Epidermal melanocyte (primary cell): ENCODE measurements around the gene CBX6.
A peak's percentile ranks its signal among the peaks of the same experiment; 100 is the strongest.

Source experiments
- DNase-seq: peaks from one replicate; pipeline ENCODE4 v3.0.0; 2011; ENCODE audit warnings: low spot score; ENCODE audit not compliant: insufficient read length

The CBX6 gene

DNA sequence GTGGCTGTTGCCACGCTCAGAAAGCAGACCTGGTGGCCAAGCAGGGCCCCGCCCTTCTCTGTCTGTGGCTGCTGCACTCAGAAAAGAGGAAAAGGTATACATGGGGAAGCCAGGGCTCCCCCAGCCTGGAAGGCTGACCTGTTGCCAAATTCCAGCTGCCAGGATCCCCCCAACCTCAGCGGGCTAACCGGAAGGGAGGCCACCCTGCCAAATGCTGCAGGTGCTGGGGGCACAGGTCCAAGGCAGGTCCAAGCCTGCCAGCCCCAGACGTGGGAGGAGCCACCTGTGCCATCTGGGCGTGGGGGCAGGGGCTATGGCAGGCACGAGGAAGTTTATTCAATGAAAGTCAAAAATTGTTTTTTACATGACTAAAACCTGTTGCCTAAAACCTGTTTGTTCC is 30.8 kb downstream of the CBX6 start:
- no peak for DNase-seq

- DNase-seq: no peak
Observed at GRCh38 chr22:38840129-38840528, 31.9 kb downstream of the CBX6 start.

GRCh38 chr22:38839686-38840085 is 32.3 kb downstream of the CBX6 start:
- no peak for DNase-seq

DNA sequence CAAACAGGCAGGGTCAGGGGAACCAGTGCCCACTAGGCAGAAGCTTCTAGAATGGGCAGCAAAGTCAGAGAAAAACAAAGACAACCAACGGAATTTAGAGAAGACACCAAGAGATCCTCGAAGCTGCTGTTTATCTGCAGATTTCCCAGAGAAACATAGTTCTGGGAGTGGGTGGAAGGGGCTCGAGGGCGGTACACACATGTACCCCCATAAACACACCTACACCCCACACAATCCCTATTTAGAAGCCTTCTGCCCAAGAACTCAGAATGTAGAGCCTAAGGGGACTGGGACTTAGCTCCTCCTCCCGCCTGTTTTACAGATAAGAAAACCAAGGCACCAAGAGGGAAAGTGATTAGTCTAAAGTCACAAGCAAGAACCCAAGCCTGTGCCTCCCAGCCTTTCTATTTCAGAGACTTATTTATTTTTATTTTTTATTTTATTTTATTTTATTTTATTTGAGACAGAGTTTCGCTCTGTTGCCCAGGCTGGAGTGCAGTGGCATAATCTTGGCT is 34.5 kb downstream of the CBX6 start:
- no peak for DNase-seq

DNA sequence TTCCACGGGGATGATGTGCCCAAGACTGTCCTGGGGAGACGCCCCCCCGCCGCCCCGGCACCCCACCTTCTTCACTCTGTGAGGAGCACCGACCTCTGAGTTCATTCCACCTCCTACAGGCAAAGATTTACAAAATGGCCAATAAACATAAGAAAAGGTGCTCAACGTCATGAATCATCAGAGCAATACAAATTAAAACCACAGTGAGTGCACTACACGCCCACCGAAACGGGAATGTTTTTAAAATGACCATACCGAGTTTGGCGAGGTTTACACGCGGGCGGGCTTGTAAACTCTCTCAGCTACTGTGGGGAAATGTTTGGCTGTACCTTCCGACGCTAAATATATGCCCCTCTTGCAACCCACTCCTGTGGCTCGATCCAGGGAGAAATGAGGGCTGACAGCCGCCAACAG is 36.1 kb downstream of the CBX6 start:
- DNase-seq: no peak

- no peak for DNase-seq
Observed at GRCh38 chr22:38834991-38835390, 37.0 kb downstream of the CBX6 start.

GRCh38 chr22:38834215-38834953 is 37.6 kb downstream of the CBX6 start:
- DNase-seq: no peak

DNA sequence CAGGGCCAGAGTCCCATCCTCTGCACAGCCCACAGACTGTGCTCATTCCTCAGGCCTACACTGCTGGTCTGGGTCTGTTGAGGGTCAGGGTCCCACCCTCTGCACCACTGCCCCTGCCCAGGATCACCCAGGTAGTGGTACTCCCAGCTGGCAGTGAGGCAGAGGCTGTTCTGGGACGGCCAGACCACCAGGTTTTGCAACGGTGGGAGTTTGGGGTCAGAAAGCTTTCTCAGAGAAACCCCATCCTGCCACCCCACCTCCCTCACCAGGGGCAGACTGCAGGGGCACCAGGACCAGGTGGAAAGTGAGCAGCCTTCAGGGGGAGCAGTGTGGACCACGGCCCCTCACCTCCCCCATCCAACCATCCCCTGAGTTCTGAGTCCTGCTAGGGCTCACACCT is 39.0 kb downstream of the CBX6 start:
- no peak for DNase-seq

- no peak for DNase-seq
Observed at GRCh38 chr22:38832005-38832978, 39.7 kb downstream of the CBX6 start.

DNA sequence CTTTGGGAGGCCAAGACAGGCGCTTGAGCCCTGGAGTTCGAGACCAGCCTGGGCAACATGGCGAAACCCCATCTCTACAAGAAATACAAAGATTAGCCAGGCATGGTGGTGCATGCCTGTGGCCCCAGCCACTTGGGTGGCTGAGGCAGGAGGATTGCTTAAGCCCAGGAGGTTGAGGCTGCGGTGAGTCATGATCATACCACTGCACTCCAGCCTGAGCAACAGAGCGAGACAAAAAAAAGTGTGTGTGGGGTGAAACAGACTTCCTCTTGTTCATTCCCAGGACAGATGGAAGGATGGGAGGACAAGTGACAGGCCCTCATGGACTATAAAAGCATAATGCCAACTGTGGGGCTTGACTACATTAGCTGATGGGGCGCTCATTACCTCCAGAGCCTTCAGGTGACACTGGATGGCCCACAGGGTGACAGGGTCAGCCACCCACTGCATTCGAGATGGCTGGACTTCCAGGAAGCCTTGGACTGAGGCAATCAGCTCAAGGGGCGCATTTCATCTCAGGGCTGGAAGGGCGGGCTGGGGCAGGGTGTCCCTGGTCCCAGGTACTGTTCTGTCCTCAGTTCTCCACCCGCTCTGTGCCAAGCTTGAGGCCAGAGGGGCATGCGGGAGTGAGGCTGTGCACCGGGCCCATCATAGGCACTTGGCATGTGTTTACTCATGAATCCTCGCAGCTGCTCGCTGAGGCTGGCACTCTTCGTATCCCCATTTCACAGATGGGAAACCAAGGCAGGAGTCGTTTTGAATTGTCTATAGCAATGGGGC is 40.7 kb downstream of the CBX6 start:
- DNase-seq: no peak

DNA sequence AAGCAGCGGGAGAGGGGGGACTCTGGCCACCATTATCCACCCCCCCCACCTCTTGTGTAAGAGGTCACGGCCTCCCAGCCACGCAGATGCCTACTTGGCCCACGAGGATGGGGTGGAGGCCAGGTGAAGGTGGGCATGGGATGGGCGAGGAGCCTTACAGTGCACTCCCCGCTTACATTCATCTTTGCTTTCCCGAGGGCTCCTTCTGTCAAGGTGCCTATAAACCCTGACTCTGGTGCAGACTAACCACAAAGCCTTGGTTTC is 41.2 kb downstream of the CBX6 start:
- no peak for DNase-seq

GRCh38 chr22:38830026-38830844 is 41.8 kb downstream of the CBX6 start:
- no peak for DNase-seq

GRCh38 chr22:38829485-38829884 is 42.5 kb downstream of the CBX6 start:
- no peak for DNase-seq

DNA sequence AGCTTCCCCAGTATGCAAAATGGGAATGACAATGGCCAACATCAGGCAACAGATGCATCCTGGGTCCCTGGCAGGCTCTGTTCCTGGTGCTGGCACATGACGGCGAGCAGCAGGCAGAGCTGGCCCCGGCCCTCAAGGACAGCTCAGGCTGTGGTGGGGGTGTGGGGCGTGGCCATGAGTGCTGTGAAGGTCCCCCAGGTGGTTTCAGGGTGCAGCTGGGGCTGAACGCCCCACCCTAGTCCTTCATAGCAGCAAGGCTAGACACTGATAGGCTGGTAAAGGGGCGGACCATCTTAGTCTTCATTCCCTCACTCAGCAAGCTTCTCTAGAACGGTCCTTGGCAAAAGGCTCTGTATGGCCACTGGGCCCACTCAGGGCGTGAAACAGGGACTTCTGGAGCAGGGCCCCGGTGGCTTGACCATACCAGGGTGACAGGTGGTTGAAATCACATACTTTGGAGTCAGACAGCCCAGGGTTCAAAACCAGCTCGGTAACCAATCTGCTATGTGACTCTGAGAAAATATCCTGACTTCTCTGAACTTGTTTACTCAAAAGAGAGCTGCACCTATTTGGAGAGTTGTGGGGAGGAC is 43.3 kb downstream of the CBX6 start:
- DNase-seq: no peak

- DNase-seq: no peak
Observed at GRCh38 chr22:38828191-38828590, 43.8 kb downstream of the CBX6 start.

DNA sequence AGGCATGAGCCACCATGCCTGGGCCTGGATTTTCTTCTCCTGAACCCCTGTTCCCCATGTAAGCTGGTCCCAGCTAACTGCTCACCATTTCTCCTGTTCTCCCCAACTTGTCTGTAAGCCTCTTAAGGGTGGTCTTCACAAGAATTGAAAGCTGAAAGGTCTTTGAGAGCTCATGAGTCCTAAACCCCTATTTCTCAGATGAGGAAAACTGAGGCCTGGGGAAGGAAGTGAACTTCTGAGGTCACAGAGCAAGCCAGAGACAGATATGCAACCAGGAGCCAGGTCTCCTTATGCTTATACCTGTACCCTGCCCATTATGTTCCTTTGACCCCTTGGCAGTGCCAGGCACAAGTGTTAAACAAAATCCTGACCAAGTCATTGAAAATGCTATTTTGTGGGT is 44.5 kb downstream of the CBX6 start:
- DNase-seq: no peak

- no peak for DNase-seq
Observed at GRCh38 chr22:38826801-38827200, 45.2 kb downstream of the CBX6 start.

GRCh38 chr22:38826386-38826785 is 45.6 kb downstream of the CBX6 start:
- DNase-seq: no peak

DNA sequence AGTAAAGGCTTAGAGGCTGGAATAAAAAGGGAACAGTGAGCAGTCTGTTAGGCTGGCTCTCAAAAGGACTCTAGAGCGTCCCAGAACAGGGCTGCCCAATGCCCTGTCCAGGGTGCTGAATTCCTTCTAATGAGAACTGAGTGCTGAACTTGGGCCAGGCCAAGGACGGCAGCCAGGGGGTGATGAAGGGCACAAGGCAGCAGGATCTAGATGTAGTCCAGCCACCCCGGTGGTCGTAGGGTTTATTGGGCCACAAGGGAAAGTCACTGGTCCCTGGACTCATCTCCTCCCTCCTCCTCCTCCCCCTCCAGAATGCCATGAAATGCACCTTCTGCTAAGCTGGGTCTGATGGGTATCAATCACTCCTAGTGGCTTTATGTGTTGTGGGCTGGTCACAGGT is 47.4 kb downstream of the CBX6 start:
- peak; percentile 86 for DNase-seq

GRCh38 chr22:38823637-38824036 is 48.4 kb downstream of the CBX6 start:
- no peak for DNase-seq

GRCh38 chr22:38823076-38823475 is 48.9 kb downstream of the CBX6 start:
- no peak for DNase-seq
